Skin epidermis (tissue), 12 donors: ENCODE results near the gene NUDT2.

Experiments used
- H3K27ac ChIP-seq, 21 experiments: fragments of 200-600 bp; sonication (generic) in 11 of 21; one replicate each; pipeline ENCODE4 v1.5.0; 2020; ENCODE audit warnings: mild to moderate bottlenecking in 3 of 21, inconsistent platforms in 2 of 21, moderate library complexity in 2 of 21
- H3K4me3 ChIP-seq, 7 experiments: fragments of 200-600 bp; sonication (generic) in 2 of 7; one replicate each; pipeline ENCODE4 v1.5.0; 2020; ENCODE audit warnings: inconsistent platforms in 2 of 7, mild to moderate bottlenecking in 2 of 7, moderate library complexity in 1 of 7

The NUDT2 gene

GRCh38 chr9:34380511-34381315, 51.3 kb downstream of the NUDT2 start:
- Histone ChIP-seq H3K4me3 (peak overlapping the region; percentile 29 to 53 (median 41)), H3K27ac (peak overlapping the region in 10 of 21 experiments; percentile 3 to 52 (median 36))

DNA sequence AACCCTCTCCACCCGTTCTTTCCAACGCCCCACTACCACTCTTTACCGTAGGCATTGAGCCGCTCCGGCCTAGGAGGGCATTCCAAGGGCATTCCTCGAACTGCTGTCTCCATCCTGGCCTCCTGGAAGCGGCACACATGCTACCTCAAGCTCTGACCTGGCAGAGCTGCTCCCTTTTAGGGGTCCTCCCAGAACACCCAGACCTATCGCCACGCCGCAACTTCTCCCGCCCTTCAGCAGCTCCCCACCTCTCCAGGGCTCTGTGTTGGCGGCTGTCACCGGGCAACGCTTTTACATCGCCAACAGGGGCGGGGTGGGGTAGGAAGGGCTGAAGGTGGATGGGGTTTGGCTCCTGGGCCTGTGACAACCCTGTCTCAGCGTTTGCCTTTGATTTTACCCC, 52.0 kb downstream of the NUDT2 start:
- Histone ChIP-seq H3K4me3 (peak overlapping the region; percentile 29 to 53 (median 41)), H3K27ac (peak overlapping the region in 3 of 21 experiments; percentile 3 to 39 (median 36))

DNA sequence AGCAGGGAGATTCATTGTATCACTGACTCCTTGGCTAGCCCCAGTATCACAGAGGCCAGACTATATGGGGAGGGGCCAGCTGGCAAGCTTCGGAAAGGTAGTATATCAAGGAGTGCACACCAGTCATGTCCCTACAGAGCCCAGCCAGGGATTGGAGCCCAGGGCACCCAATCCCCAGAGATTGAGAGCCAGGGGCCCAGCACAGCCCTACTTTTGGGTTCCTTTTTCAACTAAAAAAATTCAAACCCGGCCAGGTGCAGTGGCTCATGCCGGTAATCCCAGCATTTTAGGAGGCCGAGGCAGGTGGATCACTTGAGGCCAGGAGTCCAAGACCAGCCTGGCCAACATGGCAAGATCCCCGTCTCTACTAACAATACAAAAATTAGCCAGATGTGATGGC, 52.7 kb downstream of the NUDT2 start:
- H3K4me3 ChIP-seq: no peak overlapping the region
- H3K27ac ChIP-seq: no peak overlapping the region

DNA sequence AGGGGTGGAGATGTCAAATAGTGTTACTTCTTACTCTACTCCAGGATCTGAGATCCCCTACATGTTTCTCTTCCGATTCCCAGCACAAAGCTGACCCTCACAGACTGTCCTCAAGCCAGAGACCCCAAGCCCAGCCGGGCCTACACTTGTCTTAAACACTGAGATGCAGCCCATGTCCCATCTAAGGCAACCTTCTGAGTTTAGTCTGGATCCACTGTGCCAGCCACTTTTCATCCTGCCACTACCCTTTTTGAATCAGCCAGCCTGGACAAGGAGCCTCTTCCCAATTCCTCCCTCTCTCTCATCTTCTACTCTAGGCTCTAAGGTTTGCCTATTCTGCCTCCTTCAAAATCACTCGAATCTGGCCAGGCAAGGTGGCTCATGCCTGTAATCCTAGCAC, 53.5 kb downstream of the NUDT2 start:
- H3K27ac ChIP-seq: no peak overlapping the region
- no peak overlapping the region for H3K4me3 ChIP-seq

- no peak overlapping the region for H3K4me3 ChIP-seq
- no peak overlapping the region for H3K27ac ChIP-seq
These were observed 54.5 kb downstream of the NUDT2 start for GRCh38 chr9:34383904-34384303.

DNA sequence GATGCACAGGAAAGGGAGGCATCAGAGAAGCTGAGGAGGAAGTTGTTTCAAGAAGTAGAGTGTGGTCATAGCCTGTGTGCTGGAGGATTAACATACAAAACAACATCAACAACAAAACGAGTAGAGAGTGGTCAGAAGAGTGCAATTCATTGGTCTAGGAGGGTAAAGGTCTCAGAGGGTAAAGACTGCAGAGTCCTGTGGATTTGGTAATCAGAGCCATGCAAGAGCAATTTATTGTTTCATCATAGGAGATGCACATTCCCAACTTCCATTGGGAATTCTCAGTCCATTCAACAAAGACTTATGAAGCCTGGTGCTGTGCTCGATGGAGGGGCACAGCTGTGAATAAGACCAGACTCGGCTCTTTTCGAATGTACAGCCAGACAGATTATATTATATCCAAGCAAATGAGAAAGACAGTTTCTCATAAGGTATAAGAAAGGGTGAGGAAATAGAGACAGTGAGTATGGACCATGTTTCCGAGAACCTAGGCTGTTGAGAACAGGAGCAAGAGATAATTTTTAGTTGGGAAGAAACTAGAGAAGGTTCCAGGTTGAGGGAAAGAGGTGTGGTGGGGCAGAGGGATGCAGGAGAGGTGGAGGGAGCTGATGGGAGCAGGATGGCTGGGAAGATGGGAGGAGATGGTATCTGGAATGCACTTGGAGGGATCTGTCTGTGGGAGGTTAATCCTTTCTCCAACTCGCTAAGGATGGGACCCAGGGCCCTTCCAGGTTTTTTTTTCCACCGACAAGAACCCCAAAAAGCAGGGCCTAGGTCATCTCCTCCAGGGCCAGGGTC, 55.2 kb downstream of the NUDT2 start:
- Histone ChIP-seq H3K4me3 (no peak overlapping the region), H3K27ac (no peak overlapping the region)

DNA sequence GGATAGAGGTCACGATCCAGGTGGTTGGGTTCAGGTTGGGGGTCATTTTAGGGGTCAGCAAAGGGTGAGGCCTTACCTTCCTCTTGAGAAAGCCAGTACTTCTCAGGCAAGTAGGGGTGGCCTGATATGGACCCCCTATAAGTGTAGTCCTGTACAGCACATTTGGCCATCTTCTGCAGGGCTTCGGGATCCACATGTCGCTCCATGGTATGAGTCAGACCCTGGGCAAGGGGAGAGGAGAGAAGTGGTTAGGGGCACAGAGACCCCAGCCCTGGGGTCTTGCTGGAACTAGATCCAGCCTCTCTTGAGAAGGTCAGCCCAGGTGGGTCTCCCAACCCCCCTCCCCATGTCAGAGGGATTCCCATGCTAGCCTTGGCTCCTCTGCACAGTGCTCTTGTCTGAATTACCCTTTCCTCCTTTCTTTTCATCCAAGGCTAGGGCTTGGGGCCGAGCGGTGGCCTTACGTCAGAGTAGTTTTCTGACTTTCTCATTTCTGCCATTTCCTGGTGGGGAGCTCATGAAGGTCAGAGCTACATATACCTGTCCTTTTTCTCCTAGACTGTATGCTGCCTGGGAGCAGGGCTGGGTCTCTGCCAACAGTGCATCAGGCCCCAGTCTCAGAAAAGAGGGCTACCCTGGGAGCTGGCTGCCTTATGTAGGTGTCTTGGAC, 56.3 kb downstream of the NUDT2 start:
- no peak overlapping the region for H3K4me3 ChIP-seq

DNA sequence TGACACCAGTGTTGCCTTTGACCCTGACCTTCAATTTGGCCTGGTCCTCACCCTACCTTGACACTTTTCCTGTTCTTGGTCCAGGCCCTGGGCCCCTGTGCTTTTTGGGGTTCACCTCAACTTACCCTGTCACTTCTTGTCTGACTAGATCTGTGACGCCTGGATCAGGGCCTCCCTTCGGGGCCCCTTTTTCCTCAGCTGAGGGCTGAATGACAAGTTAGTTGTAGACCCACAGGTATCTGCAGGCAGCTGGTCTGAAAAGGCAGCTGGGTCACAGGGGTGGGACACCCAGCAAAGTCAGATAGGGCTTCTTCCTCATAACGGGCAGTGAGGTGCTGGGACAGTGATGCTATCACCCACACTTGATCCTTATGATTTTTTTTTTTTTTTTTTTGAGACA, 57.3 kb downstream of the NUDT2 start:
- no peak overlapping the region for H3K4me3 ChIP-seq
- no peak overlapping the region for H3K27ac ChIP-seq

More for the DNA sequence above, 56.3 kb downstream of the NUDT2 start:
- H3K27ac ChIP-seq: no peak overlapping the region

- Histone ChIP-seq H3K4me3 (no peak overlapping the region), H3K27ac (no peak overlapping the region)
These were observed 57.9 kb downstream of the NUDT2 start for GRCh38 chr9:34387239-34387638.

DNA sequence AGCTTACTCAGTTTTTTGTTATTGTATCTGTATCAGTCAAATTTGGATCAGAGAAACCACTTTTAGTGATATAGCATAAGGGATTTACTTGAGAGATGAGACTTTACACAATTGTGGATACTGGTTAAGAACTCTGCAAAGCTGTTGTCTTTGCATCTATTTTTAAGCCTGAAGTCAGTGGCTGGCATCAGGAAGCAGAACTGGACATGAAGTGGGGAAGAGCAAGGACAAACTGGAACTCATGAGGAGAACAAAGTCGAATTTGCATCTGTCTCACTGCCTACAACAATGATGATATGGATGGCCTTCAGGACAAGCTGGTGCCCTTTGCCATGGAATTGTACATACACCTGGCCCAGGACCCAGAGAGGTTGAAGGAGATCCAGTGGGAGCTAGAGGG, 63.1 kb downstream of the NUDT2 start:
- no peak overlapping the region for H3K4me3 ChIP-seq
- no peak overlapping the region for H3K27ac ChIP-seq
